Osteoblast (primary cell): Measurements from ENCODE around the gene TMEM63A. TPM values are rescaled to one million over a fixed set of nuclear protein-coding genes. Genes with fewer than 3 reads are reported as not detected.

Experiments used
- total RNA-seq: library from RNA; depleted of rRNA; stranded (reverse); fragments of >200 nt; gene quantifications from 2 replicates; pipeline ENCODE4 v1.2.3, GENCODE V29; 2012

Gene TMEM63A
- total RNA-seq, 1 donor: 23.2 TPM

Other genes starting within 250 kb of the TMEM63A start
- gene ENAH, start 229.3 kb downstream of the TMEM63A start, total RNA-seq: 344 and 453 TPM in 2 replicates
- gene SRP9, start 104.6 kb downstream of the TMEM63A start, total RNA-seq: 174 and 178 TPM in 2 replicates
- 67.0 and 77.2 TPM in 2 replicates for gene EPHX1, start 72.3 kb downstream of the TMEM63A start, total RNA-seq
- gene LEFTY1, start 6.8 kb upstream of the TMEM63A start, total RNA-seq: under 0.01 TPM in 1 of 2 replicates, not detected in the other
- 25.9 and 29.0 TPM in 2 replicates for gene PYCR2, start 41.9 kb upstream of the TMEM63A start, total RNA-seq
- gene LEFTY2, start 58.8 kb upstream of the TMEM63A start, total RNA-seq: not detected in 2 replicates
- 16.5 and 19.9 TPM in 2 replicates for gene SDE2, start 117.0 kb upstream of the TMEM63A start, total RNA-seq
- gene H3-3A, start 180.3 kb upstream of the TMEM63A start, total RNA-seq: 127 and 166 TPM in 2 replicates